Measurements from ENCODE around the gene PCCB.

Gene PCCB

GRCh38 chr3:136247855-136248590, 2.1 kb upstream of the PCCB start:
- no peak overlapping the region for H3K4me3 ChIP-seq (replicated peaks; ENCODE audit: low read depth, low read length)
- TF ChIP-seq CTCF (IDR thresholded peaks at IDR 0.05; ENCODE audit: low read length, missing control alignments), result no peak

DNA sequence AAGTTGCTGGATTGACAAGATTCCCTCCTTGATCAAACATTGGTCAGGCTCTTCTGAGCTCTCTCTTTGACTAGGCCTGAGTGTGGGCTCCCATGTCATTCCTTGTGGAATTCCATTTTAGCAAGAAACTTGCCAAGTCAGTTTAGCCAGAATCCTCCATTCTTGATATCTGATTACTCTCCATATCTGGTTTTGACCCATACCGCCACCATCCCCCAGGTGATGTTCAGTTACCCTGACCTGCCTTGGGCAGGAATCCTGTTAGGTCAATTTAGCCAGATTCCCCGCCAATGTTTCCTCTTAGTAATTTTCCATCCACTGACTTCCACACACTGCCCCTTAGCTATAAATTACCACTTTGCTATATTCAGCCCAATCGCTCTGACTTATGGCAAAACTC, 1.0 kb upstream of the PCCB start:
- no peak overlapping the region for H3K4me3 ChIP-seq (replicated peaks; ENCODE audit: low read depth, low read length)
- no peak for DNase-seq (ENCODE audit: low read depth)
- TF ChIP-seq CTCF (IDR thresholded peaks at IDR 0.05; ENCODE audit: low read length, missing control alignments), result no peak

More at GRCh38 chr3:136247855-136248590, 2.1 kb upstream of the PCCB start:
- no peak for DNase-seq (ENCODE audit: low read depth)

GRCh38 chr3:136249593-136249992, 547 bp upstream of the PCCB start:
- TF ChIP-seq CTCF (IDR thresholded peaks at IDR 0.05; ENCODE audit: low read length, missing control alignments), result no peak
- H3K4me3 ChIP-seq (replicated peaks; ENCODE audit: low read depth, low read length), result peak overlapping the region; percentile 80
- DNase-seq (ENCODE audit: low read depth), result no peak

DNA sequence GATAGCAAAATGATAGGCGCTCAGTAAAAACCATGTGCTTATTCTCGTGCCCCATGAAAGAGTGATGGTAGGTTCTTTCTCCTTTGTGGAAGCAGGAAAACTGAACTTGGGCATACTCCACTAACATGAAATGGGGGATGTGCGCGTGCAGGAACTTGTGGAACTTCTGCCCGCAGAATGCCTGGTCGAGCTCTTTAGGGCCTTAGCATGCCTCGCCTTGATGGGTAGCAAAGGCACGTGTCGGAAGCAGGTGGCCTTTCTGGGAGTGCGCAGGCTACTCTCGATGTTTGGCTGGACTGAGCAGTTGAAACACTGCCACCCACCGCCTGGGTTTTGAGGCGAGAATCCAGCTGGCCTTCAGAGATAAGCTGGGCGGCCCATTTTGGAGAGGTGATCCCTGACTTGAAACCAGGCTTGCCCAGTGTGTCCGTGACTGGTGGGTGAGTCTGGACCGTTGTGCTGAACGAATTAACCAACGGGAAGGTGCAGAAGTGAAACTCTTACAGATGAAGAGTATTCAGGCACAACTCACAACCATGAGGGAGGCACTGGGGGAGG, 842 bp downstream of the PCCB start:
- H3K4me3 ChIP-seq (replicated peaks; ENCODE audit: low read depth, low read length), result peak overlapping the region; percentile 80

DNA sequence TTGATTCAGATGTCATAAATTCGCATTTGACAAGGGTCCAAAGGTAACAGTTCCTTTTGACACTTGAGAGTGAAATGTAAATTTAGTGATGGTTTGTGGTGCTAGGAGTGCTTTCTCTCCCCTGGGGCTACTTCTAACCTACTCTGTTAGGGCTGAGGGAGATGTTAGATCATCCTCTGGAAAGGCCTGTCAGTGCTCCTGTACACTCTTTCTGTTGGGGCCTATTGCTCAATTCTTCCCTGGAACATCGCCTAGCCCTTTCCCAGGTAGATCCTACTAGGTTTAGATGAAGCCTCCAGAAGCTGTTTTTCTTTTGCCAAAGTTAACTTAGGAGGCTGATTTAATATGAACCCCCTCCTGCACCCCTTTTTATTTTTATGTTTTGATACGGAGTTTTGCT, 1.4 kb downstream of the PCCB start:
- H3K4me3 ChIP-seq (replicated peaks; ENCODE audit: low read depth, low read length), result peak overlapping the region; percentile 80
- no peak for TF ChIP-seq CTCF (IDR thresholded peaks at IDR 0.05; ENCODE audit: low read length, missing control alignments)
- no peak for DNase-seq (ENCODE audit: low read depth)

More for the DNA sequence above, 842 bp downstream of the PCCB start:
- DNase-seq (ENCODE audit: low read depth), result peak; percentile 47
- TF ChIP-seq CTCF (IDR thresholded peaks at IDR 0.05; ENCODE audit: low read length, missing control alignments), result peak; percentile 23

DNA sequence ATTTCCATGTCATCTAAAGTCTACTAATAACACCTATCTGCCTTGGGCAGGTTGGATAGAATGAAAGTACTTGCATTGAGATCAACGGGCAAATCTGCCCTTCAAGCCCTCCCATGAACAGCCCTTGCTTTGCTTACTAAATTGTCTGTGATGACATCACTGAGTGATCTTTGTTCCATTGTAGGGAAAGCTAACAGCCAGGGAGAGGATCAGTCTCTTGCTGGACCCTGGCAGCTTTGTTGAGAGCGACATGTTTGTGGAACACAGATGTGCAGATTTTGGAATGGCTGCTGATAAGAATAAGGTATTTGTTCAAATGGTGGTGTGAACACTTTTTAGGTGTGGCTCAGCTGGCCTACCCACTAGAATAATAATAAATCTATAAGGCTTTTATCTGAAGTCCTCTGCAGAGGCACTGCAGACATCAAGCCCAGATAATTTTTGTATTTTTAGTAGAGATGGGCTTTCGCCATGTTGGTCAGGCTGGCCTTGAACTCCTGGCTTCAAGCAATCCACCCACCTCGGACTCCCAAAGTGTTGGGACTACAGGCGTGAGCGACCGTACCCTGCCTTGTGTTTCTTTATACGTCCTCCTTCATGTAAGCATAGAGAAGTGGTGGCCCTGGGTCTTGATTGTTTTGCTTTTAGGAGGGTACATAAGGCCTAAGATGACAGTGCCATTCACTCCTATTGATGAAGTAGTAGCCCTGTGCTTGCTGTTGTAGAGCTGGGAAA, 5.7 kb downstream of the PCCB start:
- DNase-seq (ENCODE audit: low read depth), result no peak
- H3K4me3 ChIP-seq (replicated peaks; ENCODE audit: low read depth, low read length), result no peak overlapping the region
- no peak for TF ChIP-seq CTCF (IDR thresholded peaks at IDR 0.05; ENCODE audit: low read length, missing control alignments)
